ENCODE results near the gene DIP2B. TPM values are rescaled to one million over a fixed set of nuclear protein-coding genes. Genes with fewer than 3 reads are reported as not detected.
A peak's percentile ranks its signal among the peaks of the same experiment; 100 is the strongest.

The DIP2B gene
- total and polyA plus RNA-seq, 2 experiments from 2014 or later: 5.6 to 17.9 TPM

- in situ Hi-C loops (cut with MboI): no loop called here
- H3K27me3 ChIP-seq (replicated peaks; ENCODE audit: insufficient read depth): no peaks in the 10 kb centered on the region
- peaks cover 28% of the 10 kb centered on the region for H3K4me1 ChIP-seq (ENCODE audit: insufficient read depth)
- H3K27ac ChIP-seq: no peak overlapping the region
- no peaks in the 10 kb centered on the region for H3K9me3 ChIP-seq (ENCODE audit: low read depth)
- no peak overlapping the region for H3K9ac ChIP-seq
- no peak overlapping the region for H3K4me2 ChIP-seq (ENCODE audit: unreplicated experiment)
- H3K4me3 ChIP-seq: no peak overlapping the region
- no peaks in the 10 kb centered on the region for H4K20me1 ChIP-seq (ENCODE audit: insufficient read depth)
- no peaks in the 10 kb centered on the region for H3K9me2 ChIP-seq (ENCODE audit: insufficient read depth)
- TF ChIP-seq EZH2 (IDR thresholded peaks at IDR 0.05; ENCODE audit: insufficient read depth, poor library complexity, severe bottlenecking): no peak
- TF ChIP-seq EZH2phosphoT487 (IDR thresholded peaks at IDR 0.05; ENCODE audit: insufficient read depth, low read depth): no peak
- H2AFZ ChIP-seq: no peak overlapping the region
- peaks cover 77% of the 10 kb centered on the region for H3K79me2 ChIP-seq (ENCODE audit: insufficient read depth)
- DNase-seq: no peak
- no peaks in the 10 kb centered on the region for H3K36me3 ChIP-seq (ENCODE audit: low read depth)
- WGBS, 2 experiments (ENCODE audit: low coverage in 1 of 2, low lambda C conversion rate in 2 of 2, missing lambda C conversion rate in 2 of 2): 98 to 100% methylated on average over 3 of the region's 3 CpGs
- peaks cover 30% of the 10 kb centered on the region for H3F3A ChIP-seq (ENCODE audit: insufficient read depth)
These were observed 24.6 kb downstream of the DIP2B start for GRCh38 chr12:50529345-50529744.

GRCh38 chr12:50530532-50530931, 25.7 kb downstream of the DIP2B start:
- peaks cover 33% of the 10 kb centered on the region for H3K4me1 ChIP-seq (ENCODE audit: insufficient read depth)
- no peak overlapping the region for H2AFZ ChIP-seq
- H3K9me3 ChIP-seq (ENCODE audit: low read depth): no peaks in the 10 kb centered on the region
- no peak overlapping the region for H3K4me2 ChIP-seq (ENCODE audit: unreplicated experiment)
- no peak for DNase-seq
- H3K9ac ChIP-seq: no peak overlapping the region
- H3K27ac ChIP-seq: no peak overlapping the region
- in situ Hi-C loops (cut with MboI): no loop called here
- peaks cover 38% of the 10 kb centered on the region for H3F3A ChIP-seq (ENCODE audit: insufficient read depth)
- no peaks in the 10 kb centered on the region for H4K20me1 ChIP-seq (ENCODE audit: insufficient read depth)
- no peak overlapping the region for H3K4me3 ChIP-seq
- 95 to 100% methylated on average over 2 of the region's 2 CpGs for WGBS, 2 experiments (ENCODE audit: low coverage in 1 of 2, low lambda C conversion rate in 2 of 2, missing lambda C conversion rate in 2 of 2)
- no peaks in the 10 kb centered on the region for H3K36me3 ChIP-seq (ENCODE audit: low read depth)
- H3K9me2 ChIP-seq (ENCODE audit: insufficient read depth): no peaks in the 10 kb centered on the region
- no peaks in the 10 kb centered on the region for H3K27me3 ChIP-seq (replicated peaks; ENCODE audit: insufficient read depth)
- no peak for TF ChIP-seq EZH2phosphoT487 (IDR thresholded peaks at IDR 0.05; ENCODE audit: insufficient read depth, low read depth)
- no peak for TF ChIP-seq EZH2 (IDR thresholded peaks at IDR 0.05; ENCODE audit: insufficient read depth, poor library complexity, severe bottlenecking)
- peaks cover 77% of the 10 kb centered on the region for H3K79me2 ChIP-seq (ENCODE audit: insufficient read depth)

GRCh38 chr12:50533203-50533584, 28.4 kb downstream of the DIP2B start:
- Histone ChIP-seq H3K79me2 (ENCODE audit: insufficient read depth) (peaks cover 66% of the 10 kb centered on the region), H2AFZ (no peak overlapping the region), H3K36me3 (ENCODE audit: low read depth) (no peaks in the 10 kb centered on the region), H3F3A (ENCODE audit: insufficient read depth) (peaks cover 48% of the 10 kb centered on the region), H4K20me1 (ENCODE audit: insufficient read depth) (no peaks in the 10 kb centered on the region), H3K4me1 (ENCODE audit: insufficient read depth) (peaks cover 45% of the 10 kb centered on the region), H3K4me2 (ENCODE audit: unreplicated experiment) (peak overlapping the region; percentile 71), H3K27ac (peak overlapping the region; percentile 75), H3K9me3 (ENCODE audit: low read depth) (no peaks in the 10 kb centered on the region), H3K27me3 (replicated peaks; ENCODE audit: insufficient read depth) (no peaks in the 10 kb centered on the region), H3K4me3 (peak overlapping the region; percentile 22; the same call in 1 of the 2 replicates), H3K9me2 (ENCODE audit: insufficient read depth) (no peaks in the 10 kb centered on the region), H3K9ac (peak overlapping the region; percentile 48; the same call in 1 of the 2 replicates)
- in situ Hi-C loops (cut with MboI): no loop called here
- TF ChIP-seq EZH2 (IDR thresholded peaks at IDR 0.05; ENCODE audit: insufficient read depth, poor library complexity, severe bottlenecking): no peak
- no peak for TF ChIP-seq EZH2phosphoT487 (IDR thresholded peaks at IDR 0.05; ENCODE audit: insufficient read depth, low read depth)
- DNase-seq: no peak
- WGBS, 2 experiments (ENCODE audit: low coverage in 1 of 2, low lambda C conversion rate in 2 of 2, missing lambda C conversion rate in 2 of 2): 50 to 51% methylated on average over 2 of the region's 2 CpGs

DNA sequence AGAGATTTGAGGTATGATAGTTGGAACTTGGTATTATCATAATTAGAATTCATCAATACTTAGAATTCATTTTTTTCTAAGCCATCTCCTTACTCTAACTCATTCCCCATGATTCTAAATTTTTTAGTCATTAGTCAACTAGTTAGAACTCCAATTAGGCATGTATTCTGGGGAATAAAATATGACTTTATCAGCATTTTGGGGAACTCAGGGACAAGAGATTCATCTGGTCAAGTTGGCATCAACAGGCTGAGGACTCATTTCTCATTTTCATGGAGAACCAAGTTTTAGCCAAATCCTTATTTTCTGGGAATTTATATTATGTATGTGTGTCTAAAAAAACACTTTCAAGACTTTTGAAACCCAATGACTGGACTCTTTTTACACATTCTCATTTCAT, 29.2 kb downstream of the DIP2B start:
- Histone ChIP-seq H3K4me1 (ENCODE audit: insufficient read depth) (peaks cover 48% of the 10 kb centered on the region), H3K9me3 (ENCODE audit: low read depth) (no peaks in the 10 kb centered on the region), H3F3A (ENCODE audit: insufficient read depth) (peaks cover 49% of the 10 kb centered on the region), H3K4me3 (no peak overlapping the region), H3K9me2 (ENCODE audit: insufficient read depth) (no peaks in the 10 kb centered on the region), H3K79me2 (ENCODE audit: insufficient read depth) (peaks cover 66% of the 10 kb centered on the region), H3K27me3 (replicated peaks; ENCODE audit: insufficient read depth) (no peaks in the 10 kb centered on the region), H3K36me3 (ENCODE audit: low read depth) (no peaks in the 10 kb centered on the region), H3K4me2 (ENCODE audit: unreplicated experiment) (peak overlapping the region; percentile 71), H3K9ac (no peak overlapping the region), H3K27ac (peak overlapping the region; percentile 75), H4K20me1 (ENCODE audit: insufficient read depth) (no peaks in the 10 kb centered on the region), H2AFZ (no peak overlapping the region)
- no peak for TF ChIP-seq EZH2 (IDR thresholded peaks at IDR 0.05; ENCODE audit: insufficient read depth, poor library complexity, severe bottlenecking)
- no peak for TF ChIP-seq EZH2phosphoT487 (IDR thresholded peaks at IDR 0.05; ENCODE audit: insufficient read depth, low read depth)
- in situ Hi-C loops (cut with MboI): no loop called here
- peak; percentile 51 for DNase-seq

All from GM23248 (cell line).